NCI-H128 (cell line): ENCODE measurements around the gene SERPINA7.
"Not testable (repeated sequence)": the region's sequence is repeated elsewhere in the genome, so short reads cannot be mapped to it uniquely, and the experiment has no call there.

ENCODE experiments used
- DNase-seq: peaks from one replicate; lab custom pipeline; 2025; ENCODE audit not compliant: unreplicated experiment; lab: John Stamatoyannopoulos, UW

Gene SERPINA7

GRCh38 chrX:106038625-106039024, at the start of gene SERPINA7:
Gene SERPINA7 (minus strand): TSS chrX:106038727. CDS start chrX:106037058, 1,669 bp downstream.
- DNase-seq, result no peak

GRCh38 chrX:106069048-106069447, 30.5 kb upstream of the SERPINA7 start:
- DNase-seq, result no peak

GRCh38 chrX:106050054-106050453, 11.5 kb upstream of the SERPINA7 start:
- no peak for DNase-seq

GRCh38 chrX:106042296-106042695, 3.8 kb upstream of the SERPINA7 start:
- DNase-seq, result no peak

GRCh38 chrX:106040861-106041260, 2.3 kb upstream of the SERPINA7 start:
- DNase-seq, result no peak

GRCh38 chrX:106039920-106040319, 1.4 kb upstream of the SERPINA7 start:
- DNase-seq, result no peak

GRCh38 chrX:106037835-106038473, 573 bp downstream of the SERPINA7 start:
- no peak for DNase-seq

- no peak for DNase-seq
Measured at GRCh38 chrX:106036716-106037115, 1.8 kb downstream of the SERPINA7 start.

GRCh38 chrX:106035064-106035463, 3.5 kb downstream of the SERPINA7 start:
- DNase-seq, result no peak

- no peak for DNase-seq
Measured at GRCh38 chrX:106023947-106024346, 14.6 kb downstream of the SERPINA7 start.

GRCh38 chrX:106022238-106022637, 16.3 kb downstream of the SERPINA7 start:
- DNase-seq, result no peak

GRCh38 chrX:106014119-106014775, 24.3 kb downstream of the SERPINA7 start:
- DNase-seq, result no peak

- DNase-seq, result no peak
Measured at GRCh38 chrX:106009145-106009544, 29.4 kb downstream of the SERPINA7 start.

- no peak for DNase-seq
Measured at GRCh38 chrX:106007815-106008214, 30.7 kb downstream of the SERPINA7 start.

- no peak for DNase-seq
Measured at GRCh38 chrX:106005684-106006083, 32.8 kb downstream of the SERPINA7 start.

- DNase-seq, result not testable (repeated sequence)
Measured at GRCh38 chrX:106000609-106001008, 37.9 kb downstream of the SERPINA7 start.

- DNase-seq, result no peak
Measured at GRCh38 chrX:106000203-106000602, 38.3 kb downstream of the SERPINA7 start.

GRCh38 chrX:105999294-105999693, 39.2 kb downstream of the SERPINA7 start:
- DNase-seq, result no peak

GRCh38 chrX:105988487-105988886, 50.0 kb downstream of the SERPINA7 start:
- not testable (repeated sequence) for DNase-seq
